Stimulated activated CD4-positive, alpha-beta T cell treated with anti-CD3 and anti-CD28 coated beads, Interleukin-12 subunit alpha, Interleukin-12 subunit beta, amount 100 ng/mL, for 4 hours (primary cell): ENCODE data around the gene ANKRD35.
A peak's percentile ranks its signal among the peaks of the same experiment; 100 is the strongest.
"Not testable (repeated sequence)": the region's sequence is repeated elsewhere in the genome, so short reads cannot be mapped to it uniquely, and the experiment has no call there.

Source experiments
- DNase-seq: peaks from one replicate; pipeline ENCODE4 v3.0.0-alpha.2; 2020

ANKRD35 gene

DNA sequence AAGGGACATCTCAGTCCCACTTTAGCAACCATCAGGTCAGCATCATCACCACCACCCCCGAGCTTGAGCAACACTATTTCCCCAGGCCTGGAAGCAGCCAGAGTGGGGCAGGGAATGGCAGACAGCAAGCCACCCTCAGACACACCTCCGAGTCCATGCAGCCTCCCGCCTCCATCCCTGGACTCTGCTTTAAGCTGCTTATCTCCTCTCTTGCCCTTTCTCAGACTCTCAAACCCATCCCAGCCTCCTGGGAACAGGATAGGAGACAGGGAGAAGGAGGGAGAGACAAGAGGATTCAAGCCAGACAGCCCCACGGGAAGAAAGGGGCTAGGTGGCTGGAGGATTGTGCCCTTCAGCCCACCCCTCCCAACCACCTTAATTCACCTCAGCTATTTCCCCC, 28.5 kb downstream of the ANKRD35 start:
- DNase-seq: no peak

DNA sequence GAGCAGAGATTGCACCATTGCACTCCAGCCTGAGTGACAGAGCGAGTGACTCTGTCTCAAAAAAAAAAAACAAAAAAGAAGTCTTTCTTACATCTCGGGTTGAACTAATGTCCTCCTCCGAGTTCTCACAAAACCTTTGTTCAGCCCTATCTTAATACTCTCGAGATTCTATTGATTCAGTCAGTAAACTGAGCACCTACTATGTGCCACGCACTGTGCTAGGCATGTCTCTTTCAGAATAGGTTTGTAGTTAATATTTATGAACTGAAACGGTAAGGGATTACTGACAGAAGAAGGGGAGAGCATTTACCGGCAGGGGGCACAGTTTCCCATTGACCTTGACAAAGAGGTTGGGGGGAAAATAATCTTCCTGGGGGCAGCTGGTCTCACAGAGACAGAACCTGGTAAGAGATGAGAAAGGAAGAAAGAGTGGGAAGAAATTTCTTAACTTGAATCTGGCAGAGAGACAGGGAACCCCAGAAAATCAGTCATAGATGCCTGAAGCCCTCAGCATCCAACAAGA, 30.2 kb downstream of the ANKRD35 start:
- DNase-seq: no peak

DNA sequence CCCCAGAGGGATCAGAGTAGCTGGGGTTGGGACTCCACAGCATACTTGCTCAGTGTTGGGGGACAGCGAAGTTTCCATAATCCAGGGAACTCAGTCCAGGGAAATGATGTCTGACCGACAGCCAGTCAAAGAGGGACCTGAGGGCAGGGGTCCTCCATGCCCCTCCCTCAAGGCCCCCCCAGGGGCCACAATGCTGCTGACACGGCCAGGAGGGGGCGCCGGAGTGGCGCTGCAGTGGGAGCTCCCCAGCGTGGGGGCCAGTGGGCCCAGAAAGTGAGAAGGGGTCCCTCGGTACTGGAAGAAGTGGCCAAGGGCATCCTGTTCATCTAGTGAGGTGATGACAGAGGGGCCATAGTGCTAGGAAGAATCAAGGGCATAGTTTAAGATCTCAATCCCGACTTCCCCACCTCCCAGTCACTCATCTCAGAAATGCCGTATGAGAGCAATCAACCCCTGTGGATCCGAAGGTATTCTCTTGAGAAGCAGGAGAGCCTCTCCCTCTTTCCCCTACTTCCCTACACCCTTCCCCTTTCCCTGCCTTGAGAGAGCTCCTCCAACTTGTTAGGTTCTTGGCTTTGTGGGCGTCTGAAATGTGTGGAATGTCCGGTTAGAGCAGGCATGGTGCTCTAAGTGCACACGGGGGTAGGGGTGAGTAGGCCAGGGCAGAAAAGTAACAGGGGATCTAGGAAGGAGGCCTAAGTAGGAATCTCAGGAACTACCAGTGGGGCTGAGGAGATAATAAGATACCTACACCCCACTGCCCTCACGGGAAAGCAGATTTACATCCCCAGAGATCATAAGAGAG, 36.1 kb downstream of the ANKRD35 start:
- DNase-seq: no peak

DNA sequence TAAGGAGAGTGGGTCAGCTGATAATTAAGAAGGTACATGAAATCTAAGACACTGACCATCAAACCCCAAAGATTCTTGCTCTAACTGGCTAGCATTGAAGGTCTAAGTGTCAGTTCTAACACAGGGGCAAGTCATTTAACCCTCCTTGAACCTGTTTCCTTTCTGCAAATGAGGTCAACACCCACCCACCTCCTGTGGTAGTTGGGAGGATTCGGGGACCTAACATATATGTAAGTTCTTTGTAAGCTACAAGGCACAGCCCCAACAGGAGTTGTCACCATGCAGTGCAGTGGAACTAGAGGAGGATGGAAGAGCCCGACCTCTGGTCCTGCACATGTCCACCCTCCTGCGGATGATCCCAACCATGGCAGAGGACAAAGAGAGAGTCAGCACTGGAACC, 37.8 kb downstream of the ANKRD35 start:
- DNase-seq: no peak

DNA sequence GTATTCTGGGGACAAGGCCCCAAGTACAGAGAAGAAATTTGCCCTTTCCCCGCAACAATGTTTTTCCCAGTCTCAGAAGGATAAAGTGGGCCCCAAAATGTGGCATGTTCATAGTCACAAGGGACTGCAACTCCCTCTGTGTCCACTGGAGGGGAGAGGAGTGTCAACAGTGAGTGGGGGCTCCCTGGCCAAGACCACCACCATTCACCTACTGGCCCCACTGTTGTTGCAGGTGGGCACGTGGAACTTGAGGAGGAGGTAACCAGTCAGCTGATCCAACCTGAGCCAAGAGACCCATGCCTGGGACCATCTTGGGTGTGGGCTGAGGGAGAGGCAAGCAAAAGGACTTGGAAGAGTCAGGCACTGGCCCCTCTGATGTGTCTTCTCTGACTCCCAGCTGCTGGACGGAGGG, 39.5 kb downstream of the ANKRD35 start:
- DNase-seq: no peak

DNA sequence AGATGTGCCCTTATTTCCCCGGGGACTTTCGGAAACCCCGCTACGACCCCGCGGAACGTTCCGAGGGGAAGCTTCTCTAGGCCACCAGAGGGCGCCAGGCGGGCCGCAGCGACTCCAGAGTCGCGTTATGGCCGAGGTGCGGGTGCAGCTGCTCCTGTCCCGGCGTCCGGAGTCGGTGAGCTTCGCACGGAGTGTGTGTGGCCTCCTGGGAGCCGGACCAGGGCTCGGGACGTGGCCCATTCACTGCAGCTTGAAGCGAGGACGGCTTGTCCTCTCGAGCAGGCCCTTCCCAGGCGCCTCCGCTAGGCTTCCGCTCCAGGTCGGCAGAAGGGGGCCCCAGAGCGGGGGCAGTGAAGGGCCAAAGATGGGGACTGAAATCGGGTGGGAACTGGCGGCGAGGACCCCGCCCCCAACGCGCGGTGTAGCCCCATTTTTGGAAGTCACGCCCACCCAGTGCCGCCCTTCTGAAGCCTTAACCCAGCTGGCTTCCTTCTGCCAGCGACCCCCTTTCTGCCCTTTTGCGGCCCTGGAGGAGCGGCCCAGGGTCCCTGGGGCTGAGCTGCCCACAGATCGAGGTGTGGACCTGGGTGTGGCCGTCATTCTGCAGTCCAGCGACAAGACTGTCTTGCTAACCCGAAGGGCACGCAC, 40.0 kb downstream of the ANKRD35 start, which contains the start of gene NUDT17:
NUDT17 (plus strand) TSS at position 117 of the 648 bp plus-strand sequence; CDS start at position 128, 11 bp downstream.
- peak; percentile 75 for DNase-seq

DNA sequence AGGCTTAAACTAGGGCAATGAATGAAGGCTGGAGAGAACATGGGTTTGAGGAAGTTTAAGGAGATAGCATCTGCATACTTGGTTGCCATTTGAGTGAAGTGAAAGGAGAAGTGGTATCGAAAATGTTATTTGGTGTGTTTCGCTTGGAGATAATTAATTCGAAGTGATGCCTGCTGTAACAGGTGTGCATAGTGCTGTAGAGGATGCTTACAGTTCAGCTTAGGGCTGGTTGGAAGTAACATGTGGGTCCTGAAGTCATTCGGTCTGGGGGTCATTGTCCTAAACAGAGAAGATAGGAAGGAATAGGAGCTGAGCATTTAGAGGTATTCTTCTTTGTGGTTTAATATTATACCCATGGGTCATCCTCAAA, 40.5 kb downstream of the ANKRD35 start:
- DNase-seq: no peak

DNA sequence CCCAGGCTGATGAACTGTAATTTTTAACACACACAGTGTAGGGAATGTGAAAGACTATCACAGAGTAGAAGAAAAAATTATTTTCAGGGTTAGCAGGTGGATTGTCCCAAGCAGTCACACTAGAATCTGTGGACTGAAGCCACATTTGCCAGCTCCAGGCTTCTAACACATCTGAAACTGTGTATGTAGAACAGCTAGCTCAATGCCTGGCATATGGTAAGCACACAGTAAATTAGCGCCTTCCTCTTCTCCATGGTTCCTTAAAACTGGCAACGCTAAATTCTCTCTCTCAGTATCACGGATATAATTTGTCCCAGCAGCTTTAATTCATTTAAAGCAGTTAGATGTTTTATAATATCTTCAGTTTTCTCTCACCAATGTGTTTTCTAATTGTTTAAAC, 42.6 kb downstream of the ANKRD35 start:
- no peak for DNase-seq

DNA sequence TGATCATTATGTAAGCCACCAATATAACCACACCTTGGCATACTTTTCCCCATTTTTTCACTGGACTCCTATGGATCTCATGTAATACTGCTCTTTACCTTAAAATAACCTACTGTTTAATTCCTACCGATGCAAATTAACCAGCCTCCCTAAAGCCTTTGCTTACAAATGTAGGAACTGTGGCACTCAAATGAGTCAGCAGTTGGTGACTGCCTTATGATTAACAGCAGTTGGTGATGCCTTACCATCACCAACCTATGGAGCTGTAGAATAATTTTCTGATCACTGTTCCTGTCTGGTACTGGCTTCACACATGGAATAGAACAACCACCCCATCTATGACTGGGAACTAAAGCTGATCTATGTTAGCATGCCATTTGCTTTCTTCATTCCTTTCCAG, 48.0 kb downstream of the ANKRD35 start:
- DNase-seq: no peak

DNA sequence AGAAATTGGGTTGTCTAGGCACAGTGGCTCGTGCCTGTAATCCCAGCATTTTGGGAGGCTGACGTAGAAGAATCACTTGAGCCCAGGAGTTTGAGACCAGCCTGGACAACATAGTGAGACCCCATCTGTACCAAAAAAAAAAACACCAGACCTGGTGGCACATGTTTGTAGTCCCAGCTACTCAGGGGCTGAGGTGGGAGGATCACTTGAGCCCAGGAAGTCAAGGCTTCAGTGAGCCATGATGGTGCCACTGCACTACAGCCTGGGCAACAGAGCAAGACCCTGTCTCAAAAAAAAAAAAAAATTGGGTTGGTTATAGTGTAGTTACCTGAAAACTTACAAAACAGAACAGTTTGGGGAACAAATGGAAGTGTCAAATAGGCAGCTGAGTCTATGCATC, 54.9 kb downstream of the ANKRD35 start:
- DNase-seq: not testable (repeated sequence)

DNA sequence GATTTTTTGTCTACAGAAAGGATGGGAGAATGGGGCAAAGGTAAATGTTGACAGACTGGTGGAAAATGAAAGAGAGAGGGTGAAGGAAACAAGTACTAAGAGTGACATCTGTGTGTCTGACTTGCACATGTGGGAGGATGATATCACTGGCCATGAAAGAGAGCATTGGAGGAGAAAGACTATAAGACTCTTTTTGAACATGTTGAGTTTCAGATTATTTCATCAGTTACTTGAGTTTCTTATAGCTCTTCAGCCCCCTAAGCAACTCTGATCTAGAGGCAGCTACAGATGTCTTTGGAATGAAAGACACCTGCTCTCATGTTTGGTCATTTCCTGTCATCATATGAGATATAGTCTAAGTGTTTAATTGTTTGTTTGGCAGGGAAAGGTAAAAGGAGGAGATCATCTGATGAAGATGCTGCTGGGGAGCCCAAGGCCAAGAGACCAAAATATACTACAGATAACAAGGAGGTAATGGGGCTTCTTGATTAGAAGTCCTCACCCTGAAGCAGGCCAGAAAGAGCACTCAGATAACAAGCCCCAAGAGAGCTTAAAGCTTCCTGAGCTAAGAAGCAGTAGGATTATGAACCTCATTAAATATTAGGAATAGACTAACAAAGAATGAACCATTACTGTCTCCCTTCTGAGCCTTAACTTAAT, 57.2 kb downstream of the ANKRD35 start:
- DNase-seq: no peak

DNA sequence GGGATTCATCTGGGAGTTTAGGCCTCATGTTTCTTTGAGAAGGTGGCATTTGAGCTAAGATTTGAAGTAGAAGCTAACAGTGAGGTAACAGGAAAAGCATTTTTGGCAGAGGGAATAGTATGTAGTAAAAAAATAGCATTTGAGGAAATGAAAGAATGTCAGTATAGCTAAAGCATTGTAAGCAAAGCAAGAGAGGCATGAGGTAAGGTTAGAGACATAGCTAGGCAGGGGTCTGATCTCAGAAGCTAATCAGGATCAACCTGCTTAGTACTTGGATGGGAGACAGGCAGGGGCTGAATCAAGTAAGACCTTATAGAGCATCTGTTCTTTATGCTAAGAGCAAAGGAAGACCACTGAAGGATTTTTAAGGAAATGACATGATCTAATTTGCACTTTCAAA, 57.7 kb downstream of the ANKRD35 start:
- DNase-seq: no peak

DNA sequence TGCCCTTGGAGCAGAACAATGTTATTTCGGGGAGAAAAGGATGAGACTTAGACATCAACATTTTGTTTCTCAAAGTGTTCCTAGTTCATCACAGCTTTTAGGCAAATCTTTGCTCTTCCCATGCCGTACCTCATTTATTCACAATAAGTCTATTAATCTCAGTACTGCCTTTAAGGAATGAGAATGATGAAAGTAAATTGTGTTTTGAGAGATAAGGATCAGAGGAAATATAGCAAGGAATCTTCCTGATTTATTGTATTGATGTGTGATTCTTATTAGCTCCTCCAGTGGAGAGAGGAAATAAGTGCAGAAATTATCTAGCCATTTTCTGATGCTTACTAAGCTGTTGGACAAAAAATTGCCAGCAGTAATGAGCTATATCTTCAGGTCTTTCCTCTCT, 59.6 kb downstream of the ANKRD35 start:
- DNase-seq: no peak

DNA sequence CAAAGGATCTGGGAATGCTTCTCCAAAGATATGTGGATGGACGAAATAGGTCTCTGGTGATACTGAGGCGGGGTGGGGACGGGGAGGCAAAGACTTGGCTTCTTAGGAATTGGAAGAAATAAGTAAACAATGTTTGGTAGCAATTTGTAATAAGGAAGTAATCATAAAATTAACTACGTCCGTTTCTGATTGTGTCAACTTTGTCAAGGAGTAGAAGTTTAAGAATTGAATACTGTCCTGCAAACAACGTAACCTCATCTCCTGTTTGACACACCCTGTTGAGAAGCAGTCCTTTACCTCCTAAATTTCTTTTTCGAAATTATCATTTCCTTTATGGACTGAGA, 61.2 kb downstream of the ANKRD35 start:
- DNase-seq: no peak

DNA sequence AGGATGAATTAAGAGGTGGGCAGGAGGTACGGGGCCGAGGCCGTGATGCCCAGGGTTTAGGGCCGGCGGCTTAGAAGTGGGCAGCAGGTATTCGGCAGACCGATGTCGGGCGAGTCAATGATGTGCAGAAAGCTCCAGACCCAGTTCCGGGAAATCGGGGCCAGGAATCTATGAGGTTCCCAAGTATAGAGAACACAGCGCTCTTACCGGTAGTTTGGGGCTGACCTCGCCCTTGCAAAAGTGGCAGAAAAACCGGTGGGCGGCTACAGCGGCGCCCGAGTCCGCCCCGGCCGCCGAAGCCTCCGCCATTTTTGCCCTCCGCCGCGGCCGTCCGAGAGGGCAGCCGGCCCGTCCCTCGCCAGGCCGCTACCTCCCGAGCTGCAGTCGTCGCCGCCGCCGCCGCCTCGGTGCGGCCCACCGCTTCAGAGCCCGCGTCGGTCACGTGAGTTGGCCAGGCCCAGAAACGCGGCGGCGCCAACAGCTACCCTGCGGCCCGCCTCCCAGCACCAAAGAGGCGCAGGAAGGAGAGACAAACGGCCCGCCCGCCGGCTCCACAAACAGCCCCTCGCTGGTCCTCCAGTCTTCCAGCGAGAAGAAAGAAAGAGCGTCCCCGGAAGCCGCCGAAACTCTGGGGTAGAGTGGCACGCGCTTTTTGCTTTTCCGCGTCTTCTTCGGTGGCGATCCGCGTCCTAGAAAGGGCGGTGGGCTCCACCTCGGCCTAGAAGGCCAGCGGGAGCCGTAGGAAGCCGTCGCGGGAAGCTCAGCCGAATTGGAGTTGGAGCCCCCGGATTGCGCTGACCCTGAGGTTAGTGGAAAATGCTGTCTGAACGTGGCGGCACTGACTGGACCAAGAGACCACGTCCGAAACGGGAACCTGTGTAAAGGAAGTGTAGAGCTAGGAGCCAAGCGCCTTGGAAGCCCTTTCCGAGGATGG, 61.8 kb downstream of the ANKRD35 start, which contains the start of the genes POLR3C and RNF115:
POLR3C (plus strand) TSS at position 636 of the 934 bp plus-strand sequence. CDS start 1,577 bp downstream, outside the sequence.
RNF115 (minus strand) TSS at position 531 of the 934 bp plus-strand sequence; CDS start at position 309, 222 bp downstream.
- peak; percentile 77 for DNase-seq

DNA sequence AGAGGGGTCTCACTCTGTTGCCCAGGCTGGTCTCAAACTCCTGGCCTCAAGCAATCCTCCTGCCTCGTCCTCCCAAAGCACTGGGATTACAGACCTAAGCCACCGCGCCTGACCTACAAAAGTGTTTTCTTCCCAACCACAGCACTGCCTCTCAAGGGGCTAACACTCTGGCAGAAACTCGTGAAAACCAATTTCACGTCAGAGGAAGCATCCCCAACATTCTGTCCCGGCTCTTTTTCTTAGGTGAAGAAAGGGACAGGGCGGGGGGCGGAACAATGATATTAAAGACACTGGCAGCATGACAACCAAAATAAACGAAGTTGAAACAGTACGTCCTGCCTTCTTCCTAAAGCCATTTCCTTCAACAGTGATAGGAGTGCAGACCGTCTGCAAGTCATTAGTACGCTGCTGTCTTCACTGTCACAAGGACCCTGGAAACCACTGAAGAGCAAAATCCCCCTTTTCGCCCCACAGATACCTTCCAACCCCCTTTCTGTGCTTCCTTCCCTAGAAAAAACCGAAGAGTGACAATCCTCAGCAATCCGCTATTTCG, 62.8 kb downstream of the ANKRD35 start:
- DNase-seq: not testable (repeated sequence)

DNA sequence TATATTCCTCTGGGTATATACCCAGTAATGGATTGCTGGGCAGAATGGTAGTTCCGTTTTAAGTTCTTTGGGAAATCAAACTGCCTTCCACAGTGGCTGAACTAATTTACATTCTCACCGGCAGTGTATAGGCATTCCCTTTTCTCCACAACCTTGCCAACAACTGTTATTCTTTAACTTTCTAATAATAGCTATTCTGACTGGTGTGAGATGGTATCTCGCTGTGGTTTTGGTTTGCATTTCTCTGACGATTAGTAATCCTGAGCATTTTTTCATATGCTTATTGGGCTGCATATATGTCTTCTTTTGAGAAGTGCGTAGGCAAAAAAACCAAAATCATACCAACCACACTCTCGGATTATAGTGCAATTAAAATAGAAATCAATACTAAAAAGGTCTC, 67.6 kb downstream of the ANKRD35 start:
- DNase-seq: not testable (repeated sequence)
